Uterus (tissue), 2 donors: ENCODE data around the gene CABCOCO1.

Experiments used
- CTCF ChIP-seq, 4 experiments: fragments of 200-600 bp in 2 of 4; fragments of 450-650 bp in 2 of 4; sonication (generic) in 2 of 4; IDR thresholded peaks; one replicate each; pipeline ENCODE4 v1.5.1; 2016 to 2019; ENCODE audit warnings: antibody characterized with exemption in 4 of 4, mild to moderate bottlenecking in 2 of 4, moderate library complexity in 1 of 4
- POLR2A ChIP-seq, 2 donors: fragments of 450-650 bp; IDR thresholded peaks; one replicate each; pipeline ENCODE4 v1.6.1; 2016; ENCODE audit warnings: antibody characterized with exemption in 2 of 2, mild to moderate bottlenecking in 1 of 2, moderate library complexity in 1 of 2

DNA sequence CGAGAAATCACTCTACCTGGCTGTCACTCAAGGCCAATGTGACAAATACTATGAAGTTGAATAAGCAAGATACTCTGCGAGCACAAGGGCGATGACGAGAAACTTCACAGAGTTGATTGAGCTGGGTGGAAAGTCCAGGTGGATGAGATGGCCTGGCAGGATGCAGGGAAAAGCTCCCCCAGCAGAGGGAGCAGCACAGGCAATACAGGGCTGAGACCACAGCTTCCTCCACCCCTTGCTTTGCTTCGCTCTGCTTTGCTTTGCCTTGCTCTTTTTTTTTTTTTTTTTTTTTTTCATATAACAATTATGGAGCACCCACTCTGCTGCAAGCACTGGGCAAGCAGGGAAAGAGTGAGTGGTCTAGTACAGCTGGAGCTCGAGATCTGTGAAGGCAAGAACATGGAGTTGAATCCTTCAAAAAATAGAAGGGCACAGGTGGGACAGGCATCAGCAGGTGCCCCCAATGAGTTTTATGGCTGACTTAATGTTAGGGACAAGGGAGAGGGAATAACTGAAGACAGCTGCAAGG is 88.3 kb downstream of the CABCOCO1 start:
- peak in 3 of 4 experiments; percentile 17 to 40 (median 37) for TF ChIP-seq CTCF (IDR thresholded peaks at IDR 0.05)
- no peak for TF ChIP-seq POLR2A (IDR thresholded peaks at IDR 0.05)
